ENCODE measurements around the gene ADAMTS3. TPM values are rescaled to one million over a fixed set of nuclear protein-coding genes. Genes with fewer than 3 reads are reported as not detected.

Gene ADAMTS3
- total and polyA plus RNA-seq, 9 of the 15 experiments (the other 6 are each of a cell fraction or from before 2014, with no cell fraction given) = 4.0 to 18.0 (median 12.1) TPM

GRCh38 chr4:72473434-72473900 lies 95.6 kb downstream of the ADAMTS3 start (continued):
- TF ChIP-seq ZNF316 (IDR thresholded peaks at IDR 0.05) = peak; percentile 94
- no peak for TF ChIP-seq AFF4 (CRISPR knock-in tag; IDR thresholded peaks at IDR 0.05)
- no peak for TF ChIP-seq ZNF354B (CRISPR knock-in tag; IDR thresholded peaks at IDR 0.05)
- TF ChIP-seq TEAD4 (IDR thresholded peaks at IDR 0.05; ENCODE audit: low read length) = peak; percentile 54; the same call in 1 of the 2 replicates
- TF ChIP-seq TEAD4 (CRISPR knock-in tag; IDR thresholded peaks at IDR 0.05; ENCODE audit: borderline replicate concordance) = no peak
- TF ChIP-seq KDM1A (IDR thresholded peaks at IDR 0.05) = peak in 1 of 2 experiments; percentile 63; a peak in 1 of 4 replicates
- TF ChIP-seq XRCC5 (IDR thresholded peaks at IDR 0.05; ENCODE audit: low read depth, low read length) = no peak
- no peak for TF ChIP-seq HIVEP1 (CRISPR knock-in tag; IDR thresholded peaks at IDR 0.05)
- TF ChIP-seq IRF1 (CRISPR knock-in tag; IDR thresholded peaks at IDR 0.05; ENCODE audit: borderline replicate concordance) = no peak
- TF ChIP-seq CGGBP1 (CRISPR knock-in tag; IDR thresholded peaks at IDR 0.05) = no peak
- TF ChIP-seq ATF6 (CRISPR knock-in tag; IDR thresholded peaks at IDR 0.05) = no peak
- no peak for TF ChIP-seq ESRRA (IDR thresholded peaks at IDR 0.05; ENCODE audit: borderline replicate concordance, low read depth)
- no peak for TF ChIP-seq HNRNPL (IDR thresholded peaks at IDR 0.05; ENCODE audit: low read depth, low read length)
- TF ChIP-seq MIER1 (IDR thresholded peaks at IDR 0.05; ENCODE audit: low read depth) = peak; percentile 64; the same call in 1 of the 2 replicates
- no peak for TF ChIP-seq LEF1 (IDR thresholded peaks at IDR 0.05)
- TF ChIP-seq MAFK (IDR thresholded peaks at IDR 0.05; ENCODE audit: low read length) = peak; percentile 77; the same call in 1 of the 2 replicates
- TF ChIP-seq ZNF586 (CRISPR knock-in tag; conservative IDR thresholded peaks at IDR 0.05) = no peak

Measured in K562 (cell line).